Duodenal mucosa (tissue), 2 donors: ENCODE data around the gene SLC7A6.

Experiments used
- H3K27ac ChIP-seq: one replicate; pipeline ENCODE4 v1.7.0; 2013; ENCODE audit warnings: low read depth, low read length
- H3K27me3 ChIP-seq, 2 donors: one replicate each; pipeline ENCODE4 v1.7.0; 2013; ENCODE audit warnings: low read length in 2 of 2, control low read depth in 1 of 2; ENCODE audit not compliant: insufficient read depth in 2 of 2, control insufficient read depth in 1 of 2
- H3K36me3 ChIP-seq, 2 donors: one replicate each; pipeline ENCODE4 v1.7.0; 2013; ENCODE audit warnings: low read length in 2 of 2, control low read depth in 1 of 2; ENCODE audit not compliant: insufficient read depth in 2 of 2, control insufficient read depth in 1 of 2
- H3K4me1 ChIP-seq, 2 donors: one replicate each; pipeline ENCODE4 v1.7.0; 2013; ENCODE audit warnings: low read length in 2 of 2, control low read depth in 1 of 2; ENCODE audit not compliant: insufficient read depth in 2 of 2, control insufficient read depth in 1 of 2
- H3K4me3 ChIP-seq, 2 donors: one replicate each; pipeline ENCODE4 v1.7.0; 2013; ENCODE audit warnings: low read length in 2 of 2, low read depth in 1 of 2
- H3K9ac ChIP-seq, 2 donors: one replicate each; pipeline ENCODE4 v1.7.0; 2013; ENCODE audit warnings: low read length in 2 of 2, low read depth in 1 of 2
- H3K9me3 ChIP-seq, 2 donors: one replicate each; pipeline ENCODE4 v1.7.0; 2013; ENCODE audit warnings: low read length in 2 of 2, control low read depth in 1 of 2; ENCODE audit not compliant: control insufficient read depth in 1 of 2

SLC7A6 gene

DNA sequence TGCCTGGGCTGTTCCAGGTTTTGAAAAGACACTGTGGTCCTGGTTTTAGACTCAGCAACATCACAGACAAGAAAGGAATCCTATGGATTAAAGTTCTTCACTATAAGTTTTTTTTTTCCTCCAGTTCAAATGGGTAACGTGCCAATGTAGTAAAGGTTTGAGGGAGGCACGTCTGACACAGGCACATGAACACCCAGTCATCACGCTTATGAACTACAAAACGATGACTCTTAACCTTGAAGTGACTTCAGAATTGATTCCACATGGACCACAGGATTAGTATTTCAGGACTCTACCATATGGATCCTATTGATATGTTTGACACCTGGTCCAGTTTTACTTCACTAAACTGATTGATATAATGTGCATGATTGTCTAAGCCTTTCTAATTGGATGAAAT is 48.8 kb downstream of the SLC7A6 start:
- Histone ChIP-seq H3K9ac (no peak overlapping the region), H3K27me3 (no peaks in the 10 kb centered on the region), H3K4me3 (no peak overlapping the region), H3K27ac (no peak overlapping the region), H3K9me3 (no peaks in the 10 kb centered on the region), H3K36me3 (peaks cover 13 to 21% of the 10 kb centered on the region in 2 donors), H3K4me1 (peaks cover 20 to 23% of the 10 kb centered on the region in 2 donors)

DNA sequence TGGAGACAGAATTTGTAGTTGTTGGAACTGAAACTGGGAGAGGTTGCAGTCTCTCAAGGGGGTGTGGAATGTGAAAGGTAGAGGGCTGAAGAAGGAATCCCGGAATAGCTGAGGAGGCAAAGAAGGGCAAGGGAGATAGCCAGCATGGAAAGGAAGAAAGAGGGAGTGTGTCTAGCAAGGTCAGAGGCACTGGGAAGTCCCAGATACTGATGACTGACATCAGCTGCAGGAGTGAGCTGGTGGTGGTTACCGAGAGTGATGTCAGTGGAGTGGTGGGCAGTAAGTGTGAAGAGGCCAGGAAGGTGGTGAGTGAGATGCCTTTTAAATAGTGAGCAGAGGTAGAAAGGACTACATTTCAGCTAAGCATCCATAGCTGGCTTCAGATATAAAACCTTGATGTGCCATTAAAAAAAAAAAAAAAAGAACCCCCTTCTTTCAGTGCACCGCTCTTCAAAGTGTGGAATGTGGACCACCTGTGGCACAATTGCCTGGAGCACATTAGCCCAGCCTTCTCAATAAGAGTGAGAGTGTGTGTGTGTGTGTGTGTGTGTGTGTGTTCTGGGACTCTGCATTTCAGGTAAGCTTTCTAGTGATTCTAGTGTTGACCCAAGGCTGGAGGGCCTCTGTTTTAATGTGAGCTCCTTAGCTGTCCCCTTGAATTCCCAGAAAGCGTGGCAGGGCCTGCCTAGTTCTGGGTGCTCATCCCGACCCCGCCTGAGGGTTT is 55.0 kb downstream of the SLC7A6 start:
- Histone ChIP-seq H3K27ac (no peak overlapping the region), H3K27me3 (no peaks in the 10 kb centered on the region), H3K4me3 (no peak overlapping the region), H3K9me3 (no peaks in the 10 kb centered on the region), H3K36me3 (peaks cover 13 to 34% of the 10 kb centered on the region in 2 donors), H3K9ac (no peak overlapping the region), H3K4me1 (no peaks in the 10 kb centered on the region)

DNA sequence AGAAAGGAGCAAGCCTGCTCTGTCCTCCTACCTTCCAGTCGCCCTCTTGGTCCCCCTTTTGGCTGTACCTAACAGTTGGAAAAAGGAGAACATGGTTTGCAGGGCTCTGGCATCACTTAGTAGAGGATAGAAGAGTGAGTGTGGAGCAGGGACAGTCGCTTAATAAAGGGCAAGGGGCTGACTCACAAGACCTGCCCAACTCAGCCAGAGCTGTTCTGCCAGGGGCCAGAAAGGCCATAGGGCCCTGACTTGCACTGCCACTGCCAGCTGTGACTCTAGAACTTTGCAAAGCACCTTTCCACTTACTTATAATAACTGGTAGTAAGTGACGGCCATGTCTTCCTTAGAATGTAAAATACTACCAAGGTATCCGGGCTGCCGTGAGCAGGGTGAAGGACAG is 60.0 kb downstream of the SLC7A6 start:
- no peaks in the 10 kb centered on the region for H3K9me3 ChIP-seq
- H3K4me3 ChIP-seq: no peak overlapping the region
- no peaks in the 10 kb centered on the region for H3K27me3 ChIP-seq
- peaks cover 12 to 38% of the 10 kb centered on the region in 2 donors for H3K36me3 ChIP-seq
- no peak overlapping the region for H3K9ac ChIP-seq
- peaks cover 6 to 7% of the 10 kb centered on the region in 2 donors for H3K4me1 ChIP-seq
- H3K27ac ChIP-seq: no peak overlapping the region

- peaks cover 6 to 7% of the 10 kb centered on the region in 2 donors for H3K4me1 ChIP-seq
- peaks cover 12 to 38% of the 10 kb centered on the region in 2 donors for H3K36me3 ChIP-seq
- H3K27ac ChIP-seq: no peak overlapping the region
- no peaks in the 10 kb centered on the region for H3K9me3 ChIP-seq
- no peaks in the 10 kb centered on the region for H3K27me3 ChIP-seq
- no peak overlapping the region for H3K4me3 ChIP-seq
- H3K9ac ChIP-seq: no peak overlapping the region
Observed at GRCh38 chr16:68324780-68325357, 60.5 kb downstream of the SLC7A6 start.

- no peaks in the 10 kb centered on the region for H3K9me3 ChIP-seq
- peaks cover 7 to 26% of the 10 kb centered on the region in 2 donors for H3K36me3 ChIP-seq
- no peaks in the 10 kb centered on the region for H3K27me3 ChIP-seq
- no peak overlapping the region for H3K9ac ChIP-seq
- no peak overlapping the region for H3K27ac ChIP-seq
- peaks cover 17 to 23% of the 10 kb centered on the region in 2 donors for H3K4me1 ChIP-seq
- no peak overlapping the region for H3K4me3 ChIP-seq
Observed at GRCh38 chr16:68328151-68328859, 64.0 kb downstream of the SLC7A6 start.

GRCh38 chr16:68328860-68329390 is 64.6 kb downstream of the SLC7A6 start:
- no peaks in the 10 kb centered on the region for H3K27me3 ChIP-seq

GRCh38 chr16:68331879-68332410 is 67.6 kb downstream of the SLC7A6 start:
- Histone ChIP-seq H3K27ac (no peak overlapping the region), H3K4me1 (peaks cover 17 to 25% of the 10 kb centered on the region in 2 donors), H3K27me3 (no peaks in the 10 kb centered on the region), H3K4me3 (no peak overlapping the region), H3K36me3 (peaks cover 0 to 7% of the 10 kb centered on the region in 2 donors), H3K9me3 (no peaks in the 10 kb centered on the region), H3K9ac (peak overlapping the region in 1 of 2 donors; percentile 26)

More at GRCh38 chr16:68328860-68329390, 64.6 kb downstream of the SLC7A6 start:
- no peak overlapping the region for H3K9ac ChIP-seq
- no peak overlapping the region for H3K27ac ChIP-seq
- H3K36me3 ChIP-seq: peaks cover 7 to 23% of the 10 kb centered on the region in 2 donors
- no peak overlapping the region for H3K4me3 ChIP-seq
- H3K9me3 ChIP-seq: no peaks in the 10 kb centered on the region
- H3K4me1 ChIP-seq: peaks cover 17 to 25% of the 10 kb centered on the region in 2 donors

GRCh38 chr16:68332411-68333121 is 68.2 kb downstream of the SLC7A6 start:
- Histone ChIP-seq H3K27ac (no peak overlapping the region), H3K27me3 (no peaks in the 10 kb centered on the region), H3K9ac (peak overlapping the region in 1 of 2 donors; percentile 35), H3K36me3 (peaks cover 6 to 8% of the 10 kb centered on the region in 2 donors), H3K4me3 (peak overlapping the region; percentile 5 to 13), H3K4me1 (peaks cover 17 to 25% of the 10 kb centered on the region in 2 donors), H3K9me3 (no peaks in the 10 kb centered on the region)

DNA sequence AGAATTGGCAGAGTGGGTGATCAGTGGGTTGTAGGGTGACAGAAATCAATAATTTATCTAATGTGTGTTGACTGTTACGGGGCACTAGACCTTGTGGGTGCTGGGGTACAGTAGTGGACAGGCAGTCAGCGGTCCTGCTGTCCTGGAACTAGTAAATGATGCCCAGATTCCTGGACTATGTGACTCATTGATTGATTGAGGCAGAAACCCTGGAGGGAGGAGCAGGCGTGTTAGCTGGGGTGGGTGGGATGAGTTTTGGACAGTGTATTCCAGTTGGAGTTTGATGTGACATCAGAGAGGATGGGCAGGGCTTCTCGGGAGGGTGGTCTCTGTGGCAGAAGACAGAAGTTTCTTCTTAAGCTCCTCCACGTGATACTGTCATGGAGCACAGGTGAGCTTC is 70.8 kb downstream of the SLC7A6 start:
- peaks cover 25 to 34% of the 10 kb centered on the region in 2 donors for H3K36me3 ChIP-seq
- no peaks in the 10 kb centered on the region for H3K27me3 ChIP-seq
- no peak overlapping the region for H3K4me3 ChIP-seq
- H3K27ac ChIP-seq: no peak overlapping the region
- H3K9ac ChIP-seq: no peak overlapping the region
- H3K4me1 ChIP-seq: peaks cover 11 to 18% of the 10 kb centered on the region in 2 donors
- no peaks in the 10 kb centered on the region for H3K9me3 ChIP-seq
